WTC11 (cell line): ENCODE results near the gene DAB2. TPM values are rescaled to one million over a fixed set of nuclear protein-coding genes. Genes with fewer than 3 reads are reported as not detected.

Source experiments
- ATAC-seq: fragments of 200-7000 bp; cut with Tn5 transposase; 2 replicates; pipeline ENCODE4 v1.10.0; 2021; ENCODE audit warnings: mild to moderate bottlenecking, moderate library complexity
- CTCF ChIA-PET: fragments of 300-600 bp; sonication (Branson Sonifier 250); formaldehyde crosslinking; loops from one replicate; lab custom pipeline; 2021; ENCODE audit warnings: antibody characterized with exemption; lab: Charles Lee
- POLR2A ChIA-PET: fragments of 350-600 bp; sonication (Branson Sonifier 250); formaldehyde crosslinking; loops from one replicate; lab custom pipeline; 2021; ENCODE audit warnings: antibody characterized with exemption; lab: Charles Lee
- DNase-seq: peaks from one replicate; pipeline ENCODE4 v3.0.0; 2021; ENCODE audit warnings: low spot score
- H3K27ac Mint-ChIP-seq: 2 replicates; pipeline ENCODE4 v1.8.0; 2021; ENCODE audit warnings: mixed read lengths
- H3K27me3 Mint-ChIP-seq: 2 replicates; pipeline ENCODE4 v1.8.0; 2021; ENCODE audit warnings: low read depth, mild to moderate bottlenecking, moderate library complexity, mixed read lengths
- H3K36me3 Mint-ChIP-seq: 2 replicates; pipeline ENCODE4 v1.8.0; 2021; ENCODE audit warnings: mixed read lengths
- H3K4me1 Mint-ChIP-seq: 2 replicates; pipeline ENCODE4 v1.8.0; 2022; ENCODE audit warnings: mixed read lengths
- H3K4me3 Mint-ChIP-seq: 2 replicates; pipeline ENCODE4 v1.8.0; 2021; ENCODE audit warnings: mild to moderate bottlenecking, moderate library complexity, mixed read lengths
- H3K9me3 Mint-ChIP-seq: 2 replicates; pipeline ENCODE4 v1.8.0; 2021; ENCODE audit warnings: mixed read lengths
- CREB1 ChIP-seq: sonication (generic); formaldehyde crosslinking; IDR thresholded peaks from 2 replicates; pipeline ENCODE4 v1.8.0; 2023; ENCODE audit warnings: mild to moderate bottlenecking, missing genetic modification reagents
- ETV6 ChIP-seq: sonication (generic); formaldehyde crosslinking; IDR thresholded peaks from 2 replicates; pipeline ENCODE4 v1.8.1; 2022; ENCODE audit warnings: mild to moderate bottlenecking, missing genetic modification reagents
- FOXP1 ChIP-seq: sonication (generic); formaldehyde crosslinking; IDR thresholded peaks from 2 replicates; pipeline ENCODE4 v1.8.0; 2022; ENCODE audit warnings: missing genetic modification reagents, mild to moderate bottlenecking, moderate library complexity, borderline replicate concordance
- HMGA2 ChIP-seq: fragments of 250-450 bp; sonication (Bioruptor Pico); IDR thresholded peaks from 2 replicates; pipeline ENCODE4 v1.4.0; 2021; ENCODE audit warnings: mild to moderate bottlenecking, moderate library complexity
- IRF2 ChIP-seq: sonication (generic); formaldehyde crosslinking; IDR thresholded peaks from 2 replicates; pipeline ENCODE4 v1.8.0; 2022; ENCODE audit warnings: low read depth, missing genetic modification reagents, borderline replicate concordance
- JUN ChIP-seq: sonication (generic); formaldehyde crosslinking; IDR thresholded peaks from 2 replicates; pipeline ENCODE4 v1.8.0; 2023; ENCODE audit warnings: mild to moderate bottlenecking, missing genetic modification reagents
- ZBTB21 ChIP-seq: sonication (generic); formaldehyde crosslinking; IDR thresholded peaks from 2 replicates; pipeline ENCODE4 v1.8.1; 2023; ENCODE audit warnings: mild to moderate bottlenecking, missing genetic modification reagents, borderline replicate concordance
- ZNF263 ChIP-seq: sonication (generic); formaldehyde crosslinking; IDR thresholded peaks from 2 replicates; pipeline ENCODE4 v1.8.1; 2022; ENCODE audit warnings: low read depth, mild to moderate bottlenecking, moderate library complexity, missing genetic modification reagents
- total RNA-seq: library from RNA; stranded (reverse); gene quantifications from 3 replicates; pipeline ENCODE4 v1.2.3, GENCODE V29; 2021
- TF ChIP-seq, protein P1 (sequence below): sonication (generic); formaldehyde crosslinking; IDR thresholded peaks from 2 replicates; pipeline ENCODE4 v1.8.0; 2022; ENCODE audit warnings: mild to moderate bottlenecking, missing genetic modification reagents
- TF ChIP-seq, protein P2 (sequence below): sonication (generic); formaldehyde crosslinking; IDR thresholded peaks from 2 replicates; pipeline ENCODE4 v1.8.0; 2023; ENCODE audit warnings: missing genetic modification reagents, mild to moderate bottlenecking, borderline replicate concordance
- TF ChIP-seq, protein P3 (sequence below): fragments of 250-450 bp; sonication (Bioruptor Pico); IDR thresholded peaks from 2 replicates; pipeline ENCODE4 v1.9.0; 2021; ENCODE audit warnings: mild to moderate bottlenecking
- TF ChIP-seq, protein P4 (sequence below): fragments of 250-450 bp; sonication (Bioruptor Pico); conservative IDR thresholded peaks from 2 replicates; pipeline ENCODE4 v1.9.0; 2021; ENCODE audit warnings: mild to moderate bottlenecking
- TF ChIP-seq, protein P5 (sequence below): sonication (generic); formaldehyde crosslinking; IDR thresholded peaks from 2 replicates; pipeline ENCODE4 v1.8.0; 2022; ENCODE audit warnings: mild to moderate bottlenecking, missing genetic modification reagents
- TF ChIP-seq, protein P6 (sequence below): sonication (generic); formaldehyde crosslinking; IDR thresholded peaks from 2 replicates; pipeline ENCODE4 v1.8.1; 2022; ENCODE audit warnings: low read depth, missing genetic modification reagents, borderline replicate concordance
- TF ChIP-seq, protein P7 (sequence below): fragments of 250-450 bp; sonication (Bioruptor Pico); IDR thresholded peaks from 2 replicates; pipeline ENCODE4 v2.1.2; 2022; ENCODE audit warnings: mild to moderate bottlenecking, moderate library complexity
- TF ChIP-seq, protein P8 (sequence below): fragments of 250-450 bp; sonication (Bioruptor Pico); IDR thresholded peaks from 2 replicates; pipeline ENCODE4 v1.9.0; 2021; ENCODE audit warnings: mild to moderate bottlenecking
- TF ChIP-seq, protein P9 (sequence below): sonication (generic); formaldehyde crosslinking; IDR thresholded peaks from 2 replicates; pipeline ENCODE4 v1.8.1; 2022; ENCODE audit warnings: low read depth, mild to moderate bottlenecking, moderate library complexity, missing genetic modification reagents, borderline replicate concordance

DAB2 gene
- total RNA-seq, 1 experiment from 2014 or later = 7.2 TPM

DNA sequence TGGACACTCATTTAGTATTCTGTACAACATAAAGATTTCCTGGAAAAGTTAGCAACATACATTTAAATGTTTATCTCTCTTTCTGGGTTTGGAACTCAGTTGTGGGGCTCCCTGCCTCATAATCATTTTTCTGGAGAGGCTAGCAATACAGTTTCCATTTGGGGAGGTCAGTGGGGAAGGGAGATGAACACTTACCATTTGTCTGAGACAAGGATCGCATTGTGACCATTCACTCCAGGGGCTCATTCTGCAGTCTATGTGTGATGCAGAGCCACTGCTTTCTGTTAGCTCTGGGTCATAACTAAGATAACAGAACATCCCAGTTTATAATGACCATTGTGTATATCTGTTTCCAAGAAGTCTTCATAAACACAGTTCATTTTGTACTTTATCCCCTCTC is 82.9 kb downstream of the DAB2 start:
- DNase-seq = no peak
- Mint-ChIP-seq H3K27ac (no peak overlapping the region), H3K27me3 (peaks cover 6% of the 10 kb centered on the region; the same call in 1 of the 2 replicates), H3K4me1 (peaks cover 18% of the 10 kb centered on the region), H3K4me3 (no peak overlapping the region), H3K36me3 (peaks cover 18% of the 10 kb centered on the region), H3K9me3 (peaks cover 33% of the 10 kb centered on the region)
- no peak for TF ChIP-seq IRF2 (CRISPR knock-in tag)
- TF ChIP-seq, protein P1, sequence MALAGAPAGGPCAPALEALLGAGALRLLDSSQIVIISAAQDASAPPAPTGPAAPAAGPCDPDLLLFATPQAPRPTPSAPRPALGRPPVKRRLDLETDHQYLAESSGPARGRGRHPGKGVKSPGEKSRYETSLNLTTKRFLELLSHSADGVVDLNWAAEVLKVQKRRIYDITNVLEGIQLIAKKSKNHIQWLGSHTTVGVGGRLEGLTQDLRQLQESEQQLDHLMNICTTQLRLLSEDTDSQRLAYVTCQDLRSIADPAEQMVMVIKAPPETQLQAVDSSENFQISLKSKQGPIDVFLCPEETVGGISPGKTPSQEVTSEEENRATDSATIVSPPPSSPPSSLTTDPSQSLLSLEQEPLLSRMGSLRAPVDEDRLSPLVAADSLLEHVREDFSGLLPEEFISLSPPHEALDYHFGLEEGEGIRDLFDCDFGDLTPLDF (CRISPR knock-in tag) = no peak
- no peak for TF ChIP-seq ETV6 (CRISPR knock-in tag)
- TF ChIP-seq, protein P2, sequence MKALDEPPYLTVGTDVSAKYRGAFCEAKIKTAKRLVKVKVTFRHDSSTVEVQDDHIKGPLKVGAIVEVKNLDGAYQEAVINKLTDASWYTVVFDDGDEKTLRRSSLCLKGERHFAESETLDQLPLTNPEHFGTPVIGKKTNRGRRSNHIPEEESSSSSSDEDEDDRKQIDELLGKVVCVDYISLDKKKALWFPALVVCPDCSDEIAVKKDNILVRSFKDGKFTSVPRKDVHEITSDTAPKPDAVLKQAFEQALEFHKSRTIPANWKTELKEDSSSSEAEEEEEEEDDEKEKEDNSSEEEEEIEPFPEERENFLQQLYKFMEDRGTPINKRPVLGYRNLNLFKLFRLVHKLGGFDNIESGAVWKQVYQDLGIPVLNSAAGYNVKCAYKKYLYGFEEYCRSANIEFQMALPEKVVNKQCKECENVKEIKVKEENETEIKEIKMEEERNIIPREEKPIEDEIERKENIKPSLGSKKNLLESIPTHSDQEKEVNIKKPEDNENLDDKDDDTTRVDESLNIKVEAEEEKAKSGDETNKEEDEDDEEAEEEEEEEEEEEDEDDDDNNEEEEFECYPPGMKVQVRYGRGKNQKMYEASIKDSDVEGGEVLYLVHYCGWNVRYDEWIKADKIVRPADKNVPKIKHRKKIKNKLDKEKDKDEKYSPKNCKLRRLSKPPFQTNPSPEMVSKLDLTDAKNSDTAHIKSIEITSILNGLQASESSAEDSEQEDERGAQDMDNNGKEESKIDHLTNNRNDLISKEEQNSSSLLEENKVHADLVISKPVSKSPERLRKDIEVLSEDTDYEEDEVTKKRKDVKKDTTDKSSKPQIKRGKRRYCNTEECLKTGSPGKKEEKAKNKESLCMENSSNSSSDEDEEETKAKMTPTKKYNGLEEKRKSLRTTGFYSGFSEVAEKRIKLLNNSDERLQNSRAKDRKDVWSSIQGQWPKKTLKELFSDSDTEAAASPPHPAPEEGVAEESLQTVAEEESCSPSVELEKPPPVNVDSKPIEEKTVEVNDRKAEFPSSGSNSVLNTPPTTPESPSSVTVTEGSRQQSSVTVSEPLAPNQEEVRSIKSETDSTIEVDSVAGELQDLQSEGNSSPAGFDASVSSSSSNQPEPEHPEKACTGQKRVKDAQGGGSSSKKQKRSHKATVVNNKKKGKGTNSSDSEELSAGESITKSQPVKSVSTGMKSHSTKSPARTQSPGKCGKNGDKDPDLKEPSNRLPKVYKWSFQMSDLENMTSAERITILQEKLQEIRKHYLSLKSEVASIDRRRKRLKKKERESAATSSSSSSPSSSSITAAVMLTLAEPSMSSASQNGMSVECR (CRISPR knock-in tag) = no peak
- TF ChIP-seq, protein P3, sequence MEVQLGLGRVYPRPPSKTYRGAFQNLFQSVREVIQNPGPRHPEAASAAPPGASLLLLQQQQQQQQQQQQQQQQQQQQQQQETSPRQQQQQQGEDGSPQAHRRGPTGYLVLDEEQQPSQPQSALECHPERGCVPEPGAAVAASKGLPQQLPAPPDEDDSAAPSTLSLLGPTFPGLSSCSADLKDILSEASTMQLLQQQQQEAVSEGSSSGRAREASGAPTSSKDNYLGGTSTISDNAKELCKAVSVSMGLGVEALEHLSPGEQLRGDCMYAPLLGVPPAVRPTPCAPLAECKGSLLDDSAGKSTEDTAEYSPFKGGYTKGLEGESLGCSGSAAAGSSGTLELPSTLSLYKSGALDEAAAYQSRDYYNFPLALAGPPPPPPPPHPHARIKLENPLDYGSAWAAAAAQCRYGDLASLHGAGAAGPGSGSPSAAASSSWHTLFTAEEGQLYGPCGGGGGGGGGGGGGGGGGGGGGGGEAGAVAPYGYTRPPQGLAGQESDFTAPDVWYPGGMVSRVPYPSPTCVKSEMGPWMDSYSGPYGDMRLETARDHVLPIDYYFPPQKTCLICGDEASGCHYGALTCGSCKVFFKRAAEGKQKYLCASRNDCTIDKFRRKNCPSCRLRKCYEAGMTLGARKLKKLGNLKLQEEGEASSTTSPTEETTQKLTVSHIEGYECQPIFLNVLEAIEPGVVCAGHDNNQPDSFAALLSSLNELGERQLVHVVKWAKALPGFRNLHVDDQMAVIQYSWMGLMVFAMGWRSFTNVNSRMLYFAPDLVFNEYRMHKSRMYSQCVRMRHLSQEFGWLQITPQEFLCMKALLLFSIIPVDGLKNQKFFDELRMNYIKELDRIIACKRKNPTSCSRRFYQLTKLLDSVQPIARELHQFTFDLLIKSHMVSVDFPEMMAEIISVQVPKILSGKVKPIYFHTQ (CRISPR knock-in tag) = no peak
- TF ChIP-seq, protein P4, sequence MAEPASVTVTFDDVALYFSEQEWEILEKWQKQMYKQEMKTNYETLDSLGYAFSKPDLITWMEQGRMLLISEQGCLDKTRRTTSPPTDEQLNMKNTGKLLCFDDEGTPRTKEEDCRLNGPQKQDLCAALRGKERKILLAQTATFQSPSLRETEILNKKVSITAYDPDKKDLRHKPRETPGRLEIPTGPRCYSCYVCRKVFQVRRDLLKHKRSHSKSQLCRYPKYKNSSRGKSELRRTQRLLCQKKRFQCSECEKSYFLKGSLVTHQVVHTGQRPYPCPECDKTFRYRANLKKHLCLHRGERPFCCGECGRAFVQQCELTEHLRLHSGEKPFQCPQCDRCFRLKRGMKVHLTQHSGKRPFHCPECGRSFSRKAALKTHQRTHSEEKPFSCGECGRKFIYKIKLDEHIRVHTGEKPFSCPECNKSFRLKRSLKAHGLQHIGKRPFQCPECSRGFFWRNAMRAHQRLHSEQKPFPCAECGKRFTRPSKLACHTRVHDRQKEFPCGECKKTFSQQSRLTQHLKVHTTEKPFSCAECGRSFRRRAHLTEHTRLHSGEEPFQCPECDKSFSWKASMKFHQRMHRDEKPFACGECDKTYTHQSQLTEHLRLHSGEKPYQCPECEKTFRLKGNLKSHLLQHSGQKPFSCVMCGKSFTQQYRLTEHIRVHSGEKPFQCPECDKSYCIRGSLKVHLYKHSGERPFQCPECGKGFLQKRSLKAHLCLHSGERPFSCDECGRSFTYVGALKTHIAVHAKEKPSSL = no peak
- CTCF ChIA-PET = no interaction called here
- POLR2A ChIA-PET = no interaction called here
- ATAC-seq = no peak

DNA sequence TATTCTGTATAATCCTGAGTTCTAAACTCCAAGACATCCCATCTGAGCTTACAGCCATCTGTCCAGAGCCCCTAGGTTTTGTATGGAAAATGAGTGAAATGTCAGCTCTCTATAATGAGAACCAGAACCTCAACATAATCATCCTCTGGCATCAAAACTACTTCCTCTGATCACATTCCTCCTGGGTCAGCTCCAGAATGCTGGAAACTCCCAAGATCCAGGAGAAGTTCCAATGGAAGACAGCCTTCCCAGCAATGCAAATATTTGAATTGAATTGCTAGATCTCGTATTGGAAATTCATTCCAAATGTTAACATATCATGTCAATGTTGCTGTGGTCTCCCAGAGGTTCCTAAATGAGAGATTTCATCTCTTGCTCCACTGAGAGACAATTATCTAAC is 84.3 kb downstream of the DAB2 start:
- no peak overlapping the region for H3K27ac Mint-ChIP-seq
- no peak overlapping the region for H3K4me3 Mint-ChIP-seq
- H3K4me1 Mint-ChIP-seq = peaks cover 20% of the 10 kb centered on the region
- POLR2A ChIA-PET = no interaction called here
- no peak for DNase-seq
- peaks cover 6% of the 10 kb centered on the region for H3K27me3 Mint-ChIP-seq
- ATAC-seq = no peak
- CTCF ChIA-PET = no interaction called here
- peaks cover 32% of the 10 kb centered on the region for H3K9me3 Mint-ChIP-seq
- peaks cover 18% of the 10 kb centered on the region for H3K36me3 Mint-ChIP-seq
- TF ChIP-seq, protein P5, sequence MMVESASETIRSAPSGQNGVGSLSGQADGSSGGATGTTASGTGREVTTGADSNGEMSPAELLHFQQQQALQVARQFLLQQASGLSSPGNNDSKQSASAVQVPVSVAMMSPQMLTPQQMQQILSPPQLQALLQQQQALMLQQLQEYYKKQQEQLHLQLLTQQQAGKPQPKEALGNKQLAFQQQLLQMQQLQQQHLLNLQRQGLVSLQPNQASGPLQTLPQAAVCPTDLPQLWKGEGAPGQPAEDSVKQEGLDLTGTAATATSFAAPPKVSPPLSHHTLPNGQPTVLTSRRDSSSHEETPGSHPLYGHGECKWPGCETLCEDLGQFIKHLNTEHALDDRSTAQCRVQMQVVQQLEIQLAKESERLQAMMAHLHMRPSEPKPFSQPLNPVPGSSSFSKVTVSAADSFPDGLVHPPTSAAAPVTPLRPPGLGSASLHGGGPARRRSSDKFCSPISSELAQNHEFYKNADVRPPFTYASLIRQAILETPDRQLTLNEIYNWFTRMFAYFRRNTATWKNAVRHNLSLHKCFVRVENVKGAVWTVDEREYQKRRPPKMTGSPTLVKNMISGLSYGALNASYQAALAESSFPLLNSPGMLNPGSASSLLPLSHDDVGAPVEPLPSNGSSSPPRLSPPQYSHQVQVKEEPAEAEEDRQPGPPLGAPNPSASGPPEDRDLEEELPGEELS = no peak
- TF ChIP-seq, protein P6, sequence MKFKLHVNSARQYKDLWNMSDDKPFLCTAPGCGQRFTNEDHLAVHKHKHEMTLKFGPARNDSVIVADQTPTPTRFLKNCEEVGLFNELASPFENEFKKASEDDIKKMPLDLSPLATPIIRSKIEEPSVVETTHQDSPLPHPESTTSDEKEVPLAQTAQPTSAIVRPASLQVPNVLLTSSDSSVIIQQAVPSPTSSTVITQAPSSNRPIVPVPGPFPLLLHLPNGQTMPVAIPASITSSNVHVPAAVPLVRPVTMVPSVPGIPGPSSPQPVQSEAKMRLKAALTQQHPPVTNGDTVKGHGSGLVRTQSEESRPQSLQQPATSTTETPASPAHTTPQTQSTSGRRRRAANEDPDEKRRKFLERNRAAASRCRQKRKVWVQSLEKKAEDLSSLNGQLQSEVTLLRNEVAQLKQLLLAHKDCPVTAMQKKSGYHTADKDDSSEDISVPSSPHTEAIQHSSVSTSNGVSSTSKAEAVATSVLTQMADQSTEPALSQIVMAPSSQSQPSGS (CRISPR knock-in tag) = no peak
- TF ChIP-seq ZNF263 (CRISPR knock-in tag) (no peak), ZBTB21 (CRISPR knock-in tag) (no peak), JUN (CRISPR knock-in tag) (no peak), HMGA2 (CRISPR knock-in tag) (no peak), CREB1 (CRISPR knock-in tag) (no peak), FOXP1 (CRISPR knock-in tag) (no peak)
- TF ChIP-seq, protein P7, sequence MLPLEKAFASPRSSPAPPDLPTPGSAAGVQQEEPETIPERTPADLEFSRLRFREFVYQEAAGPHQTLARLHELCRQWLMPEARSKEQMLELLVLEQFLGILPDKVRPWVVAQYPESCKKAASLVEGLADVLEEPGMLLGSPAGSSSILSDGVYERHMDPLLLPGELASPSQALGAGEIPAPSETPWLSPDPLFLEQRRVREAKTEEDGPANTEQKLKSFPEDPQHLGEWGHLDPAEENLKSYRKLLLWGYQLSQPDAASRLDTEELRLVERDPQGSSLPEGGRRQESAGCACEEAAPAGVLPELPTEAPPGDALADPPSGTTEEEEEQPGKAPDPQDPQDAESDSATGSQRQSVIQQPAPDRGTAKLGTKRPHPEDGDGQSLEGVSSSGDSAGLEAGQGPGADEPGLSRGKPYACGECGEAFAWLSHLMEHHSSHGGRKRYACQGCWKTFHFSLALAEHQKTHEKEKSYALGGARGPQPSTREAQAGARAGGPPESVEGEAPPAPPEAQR (CRISPR knock-in tag) = no peak
- TF ChIP-seq, protein P8, sequence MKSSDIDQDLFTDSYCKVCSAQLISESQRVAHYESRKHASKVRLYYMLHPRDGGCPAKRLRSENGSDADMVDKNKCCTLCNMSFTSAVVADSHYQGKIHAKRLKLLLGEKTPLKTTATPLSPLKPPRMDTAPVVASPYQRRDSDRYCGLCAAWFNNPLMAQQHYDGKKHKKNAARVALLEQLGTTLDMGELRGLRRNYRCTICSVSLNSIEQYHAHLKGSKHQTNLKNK (CRISPR knock-in tag) = no peak
- TF ChIP-seq, protein P9, sequence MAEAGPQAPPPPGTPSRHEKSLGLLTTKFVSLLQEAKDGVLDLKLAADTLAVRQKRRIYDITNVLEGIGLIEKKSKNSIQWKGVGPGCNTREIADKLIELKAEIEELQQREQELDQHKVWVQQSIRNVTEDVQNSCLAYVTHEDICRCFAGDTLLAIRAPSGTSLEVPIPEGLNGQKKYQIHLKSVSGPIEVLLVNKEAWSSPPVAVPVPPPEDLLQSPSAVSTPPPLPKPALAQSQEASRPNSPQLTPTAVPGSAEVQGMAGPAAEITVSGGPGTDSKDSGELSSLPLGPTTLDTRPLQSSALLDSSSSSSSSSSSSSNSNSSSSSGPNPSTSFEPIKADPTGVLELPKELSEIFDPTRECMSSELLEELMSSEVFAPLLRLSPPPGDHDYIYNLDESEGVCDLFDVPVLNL (CRISPR knock-in tag) = no peak
